Neural crest cell (in vitro differentiated cells): Measurements from ENCODE around the gene IGF1R. TPM values are rescaled to one million over a fixed set of nuclear protein-coding genes. Genes with fewer than 3 reads are reported as not detected.
"Not testable (repeated sequence)": the region's sequence is repeated elsewhere in the genome, so short reads cannot be mapped to it uniquely, and the experiment has no call there.

Experiments used
- DNase-seq: peaks from one replicate; pipeline ENCODE4 v3.0.0; 2021; ENCODE audit warnings: low read depth, mixed read lengths, low spot score
- H3K27ac Mint-ChIP-seq: one replicate; pipeline ENCODE4 v1.8.0; 2021; ENCODE audit warnings: mild to moderate bottlenecking, mixed read lengths; ENCODE audit not compliant: unreplicated experiment
- H3K27me3 Mint-ChIP-seq: 2 replicates; pipeline ENCODE4 v1.8.0; 2021; ENCODE audit warnings: low read depth, mild to moderate bottlenecking, mixed read lengths
- H3K36me3 Mint-ChIP-seq: 2 replicates; pipeline ENCODE4 v1.8.0; 2021; ENCODE audit warnings: low read depth, mild to moderate bottlenecking, mixed read lengths
- H3K4me1 Mint-ChIP-seq: 2 replicates; pipeline ENCODE4 v1.8.0; 2021; ENCODE audit warnings: mixed read lengths
- H3K4me3 Mint-ChIP-seq: one replicate; pipeline ENCODE4 v1.8.0; 2021; ENCODE audit warnings: mild to moderate bottlenecking, mixed read lengths
- H3K9me3 Mint-ChIP-seq: 2 replicates; pipeline ENCODE4 v1.8.0; 2021; ENCODE audit warnings: mixed read lengths
- CTCF ChIP-seq: fragments of 200-600 bp; sonication (generic); conservative IDR thresholded peaks from 2 replicates; pipeline ENCODE4 v1.5.0; 2021; ENCODE audit warnings: antibody characterized with exemption, mild to moderate bottlenecking
- total RNA-seq: library from RNA; stranded (reverse); gene quantifications from 2 replicates; pipeline ENCODE4 v1.2.1, GENCODE V29; 2021

The IGF1R gene
- total RNA-seq, 1 donor from 2014 or later, result 67.6 TPM

GRCh38 chr15:99002226-99002625, 353.9 kb downstream of the IGF1R start:
- DNase-seq, result no peak
- Mint-ChIP-seq H3K27me3 (no peaks in the 10 kb centered on the region), H3K4me1 (no peaks in the 10 kb centered on the region), H3K9me3 (no peaks in the 10 kb centered on the region), H3K4me3 (no peak overlapping the region), H3K36me3 (no peaks in the 10 kb centered on the region), H3K27ac (no peak overlapping the region)
- TF ChIP-seq CTCF, result no peak

- not testable (repeated sequence) for H3K27me3 Mint-ChIP-seq, H3K4me3 Mint-ChIP-seq, H3K27ac Mint-ChIP-seq, H3K9me3 Mint-ChIP-seq, H3K36me3 Mint-ChIP-seq, H3K4me1 Mint-ChIP-seq, DNase-seq
Observed at GRCh38 chr15:99003317-99003716, 355.0 kb downstream of the IGF1R start.

- not testable (repeated sequence) for DNase-seq, H3K4me3 Mint-ChIP-seq, H3K4me1 Mint-ChIP-seq, H3K27me3 Mint-ChIP-seq, H3K9me3 Mint-ChIP-seq, H3K36me3 Mint-ChIP-seq, H3K27ac Mint-ChIP-seq
Observed at GRCh38 chr15:99004998-99005974, 356.9 kb downstream of the IGF1R start.

- Mint-ChIP-seq H3K4me3 (no peak overlapping the region), H3K9me3 (no peaks in the 10 kb centered on the region), H3K4me1 (no peaks in the 10 kb centered on the region), H3K27ac (no peak overlapping the region), H3K27me3 (no peaks in the 10 kb centered on the region), H3K36me3 (no peaks in the 10 kb centered on the region)
- no peak for DNase-seq
- no peak for TF ChIP-seq CTCF
Observed at GRCh38 chr15:99006146-99006545, 357.8 kb downstream of the IGF1R start.

- no peak for DNase-seq
- Mint-ChIP-seq H3K4me3 (no peak overlapping the region), H3K27ac (no peak overlapping the region), H3K36me3 (no peaks in the 10 kb centered on the region), H3K9me3 (no peaks in the 10 kb centered on the region), H3K4me1 (no peaks in the 10 kb centered on the region), H3K27me3 (no peaks in the 10 kb centered on the region)
- TF ChIP-seq CTCF, result no peak
Observed at GRCh38 chr15:99006904-99007495, 358.7 kb downstream of the IGF1R start.

- H3K4me1 Mint-ChIP-seq, result peaks cover 4% of the 10 kb centered on the region
- no peak overlapping the region for H3K27ac Mint-ChIP-seq
Observed at GRCh38 chr15:99009741-99010330, 361.5 kb downstream of the IGF1R start.

More at GRCh38 chr15:99009741-99010330, 361.5 kb downstream of the IGF1R start:
- peaks cover 3% of the 10 kb centered on the region for H3K27me3 Mint-ChIP-seq
- DNase-seq, result no peak
- H3K4me3 Mint-ChIP-seq, result no peak overlapping the region
- no peaks in the 10 kb centered on the region for H3K9me3 Mint-ChIP-seq
- no peak for TF ChIP-seq CTCF
- no peaks in the 10 kb centered on the region for H3K36me3 Mint-ChIP-seq
